Calu3 (cell line): ENCODE data around the gene BMPR1B. TPM values are rescaled to one million over a fixed set of nuclear protein-coding genes. Genes with fewer than 3 reads are reported as not detected.

ENCODE experiments used
- BruUV-seq: library from RNA; stranded (reverse); fragments of 400-500 nt; replicated peaks from 2 replicates; lab custom pipeline; 2021; lab: Mats Ljungman, UMichigan
- CTCF ChIA-PET: fragments of 300-600 bp; sonication (Branson Sonifier 250); formaldehyde crosslinking; loops from one replicate; lab custom pipeline; 2022; ENCODE audit warnings: antibody characterized with exemption; lab: Charles Lee
- DNase-seq: peaks from one replicate; pipeline ENCODE4 v3.0.0; 2022
- H3K27ac Mint-ChIP-seq: one replicate; pipeline ENCODE4 v1.8.0; 2022; ENCODE audit warnings: mixed read lengths; ENCODE audit not compliant: unreplicated experiment
- H3K27me3 Mint-ChIP-seq: one replicate; pipeline ENCODE4 v1.8.0; 2022; ENCODE audit warnings: mixed read lengths; ENCODE audit not compliant: unreplicated experiment
- H3K36me3 Mint-ChIP-seq: one replicate; pipeline ENCODE4 v1.8.0; 2022; ENCODE audit warnings: mild to moderate bottlenecking, moderate library complexity, mixed read lengths; ENCODE audit not compliant: insufficient read depth, unreplicated experiment
- H3K4me1 Mint-ChIP-seq: one replicate; pipeline ENCODE4 v1.8.0; 2022; ENCODE audit warnings: mild to moderate bottlenecking, low read depth, mixed read lengths; ENCODE audit not compliant: unreplicated experiment
- H3K4me3 Mint-ChIP-seq: one replicate; pipeline ENCODE4 v1.8.0; 2022; ENCODE audit warnings: mild to moderate bottlenecking, low read depth, moderate library complexity, mixed read lengths; ENCODE audit not compliant: unreplicated experiment
- H3K9me3 Mint-ChIP-seq: one replicate; pipeline ENCODE4 v1.8.0; 2022; ENCODE audit warnings: low read depth, mixed read lengths; ENCODE audit not compliant: unreplicated experiment
- intact Hi-C: fragments of 100-400 bp; cut with micrococcal nuclease; formaldehyde crosslinking; loops from one replicate; pipeline ENCODE4 v1.10.0; 2022; ENCODE audit not compliant: unreplicated experiment
- total RNA-seq: library from RNA; stranded (reverse); gene quantifications from 2 replicates; pipeline ENCODE4 v1.2.3, GENCODE V29; 2022
- TF ChIP-seq, protein P1 (sequence below): fragments of 200-600 bp; IDR thresholded peaks from one replicate; pipeline ENCODE4 v1.8.0; 2022; ENCODE audit warnings: antibody characterized with exemption; ENCODE audit not compliant: unreplicated experiment

BMPR1B gene
- total RNA-seq, 1 experiment from 2014 or later, result 9.2 TPM

DNA sequence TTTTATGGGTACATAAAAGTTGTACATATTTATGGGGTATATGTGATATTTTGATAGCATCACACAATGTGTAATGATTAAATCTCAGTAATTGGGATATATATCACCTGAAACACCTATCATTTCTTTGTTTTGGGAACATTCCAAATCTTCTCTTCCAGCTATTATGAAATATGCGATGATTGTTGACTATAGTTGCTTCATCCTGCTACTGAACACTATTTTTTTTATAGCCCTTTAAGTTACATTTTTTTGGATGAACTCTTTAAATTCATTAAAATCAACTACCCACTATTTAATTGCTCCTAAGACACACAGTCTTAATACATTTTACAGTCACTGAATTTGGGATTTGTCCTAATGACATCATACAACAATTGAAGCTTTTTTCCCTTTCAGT, 212.9 kb downstream of the BMPR1B start:
- H3K27ac Mint-ChIP-seq, result no peak overlapping the region

DNA sequence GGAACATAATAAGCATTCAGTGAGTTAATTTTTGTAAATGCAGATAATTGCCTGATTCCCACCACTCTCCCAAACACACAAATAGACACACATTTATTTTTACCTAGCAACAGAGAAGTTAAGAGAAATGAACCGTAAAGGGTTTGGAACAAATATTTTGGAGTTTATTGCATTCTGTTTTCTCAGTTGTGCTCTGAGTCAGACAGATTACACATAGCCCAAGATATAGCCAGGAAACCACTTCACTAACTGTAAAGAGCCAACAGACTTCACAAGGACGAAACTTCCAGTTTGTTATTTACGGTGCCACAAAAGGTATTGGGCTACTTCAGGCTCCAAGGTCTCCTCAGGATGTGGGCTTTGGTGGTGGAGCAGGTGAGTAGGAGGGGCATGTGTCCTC, 217.0 kb downstream of the BMPR1B start:
- CTCF ChIA-PET, result no interaction called here
- Mint-ChIP-seq H3K36me3 (no peaks in the 10 kb centered on the region), H3K4me3 (no peak overlapping the region), H3K9me3 (no peaks in the 10 kb centered on the region), H3K27me3 (no peaks in the 10 kb centered on the region), H3K27ac (no peak overlapping the region), H3K4me1 (peaks cover 9% of the 10 kb centered on the region)
- TF ChIP-seq, protein P1, sequence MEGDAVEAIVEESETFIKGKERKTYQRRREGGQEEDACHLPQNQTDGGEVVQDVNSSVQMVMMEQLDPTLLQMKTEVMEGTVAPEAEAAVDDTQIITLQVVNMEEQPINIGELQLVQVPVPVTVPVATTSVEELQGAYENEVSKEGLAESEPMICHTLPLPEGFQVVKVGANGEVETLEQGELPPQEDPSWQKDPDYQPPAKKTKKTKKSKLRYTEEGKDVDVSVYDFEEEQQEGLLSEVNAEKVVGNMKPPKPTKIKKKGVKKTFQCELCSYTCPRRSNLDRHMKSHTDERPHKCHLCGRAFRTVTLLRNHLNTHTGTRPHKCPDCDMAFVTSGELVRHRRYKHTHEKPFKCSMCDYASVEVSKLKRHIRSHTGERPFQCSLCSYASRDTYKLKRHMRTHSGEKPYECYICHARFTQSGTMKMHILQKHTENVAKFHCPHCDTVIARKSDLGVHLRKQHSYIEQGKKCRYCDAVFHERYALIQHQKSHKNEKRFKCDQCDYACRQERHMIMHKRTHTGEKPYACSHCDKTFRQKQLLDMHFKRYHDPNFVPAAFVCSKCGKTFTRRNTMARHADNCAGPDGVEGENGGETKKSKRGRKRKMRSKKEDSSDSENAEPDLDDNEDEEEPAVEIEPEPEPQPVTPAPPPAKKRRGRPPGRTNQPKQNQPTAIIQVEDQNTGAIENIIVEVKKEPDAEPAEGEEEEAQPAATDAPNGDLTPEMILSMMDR, result no peak
- intact Hi-C loops, result no loop called here
- BruUV-seq, result no TSS peak
- no peak for DNase-seq

More for the DNA sequence above, 212.9 kb downstream of the BMPR1B start:
- intact Hi-C loops, result no loop called here
- Mint-ChIP-seq H3K9me3 (no peaks in the 10 kb centered on the region), H3K36me3 (no peaks in the 10 kb centered on the region), H3K27me3 (no peaks in the 10 kb centered on the region), H3K4me3 (no peak overlapping the region), H3K4me1 (peaks cover 13% of the 10 kb centered on the region)
- CTCF ChIA-PET, result no interaction called here
- BruUV-seq, result no TSS peak
- TF ChIP-seq, protein P1, result no peak
- no peak for DNase-seq

DNA sequence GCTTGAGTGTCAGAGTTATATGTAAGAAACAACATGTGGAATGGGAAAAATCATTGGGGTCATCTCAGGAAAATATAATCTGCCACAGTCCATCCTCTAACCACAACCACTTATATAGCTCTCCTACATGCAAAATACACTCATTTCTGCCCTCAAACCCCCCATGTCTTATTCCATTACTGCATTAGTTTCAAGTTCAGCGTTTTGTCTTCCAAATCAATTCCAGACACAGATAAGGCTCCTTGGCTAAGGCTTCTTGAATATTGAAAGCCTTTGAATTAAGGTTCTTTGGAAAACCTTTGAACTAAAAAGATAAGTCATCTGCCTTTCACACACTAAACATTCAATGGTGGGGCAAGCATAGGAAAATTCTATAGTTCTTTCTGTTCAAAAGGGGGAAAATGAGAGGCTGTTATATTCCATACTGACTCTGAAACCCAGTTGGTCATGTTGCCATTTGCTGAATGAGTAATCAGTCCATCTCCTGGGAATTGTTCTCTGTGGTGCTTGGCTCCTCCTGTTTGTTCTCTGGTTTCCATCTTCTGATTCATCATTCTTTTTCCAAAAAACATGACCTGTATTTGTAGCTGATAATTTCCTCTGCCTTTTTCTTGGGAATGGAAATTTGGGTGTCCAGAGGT, 218.7 kb downstream of the BMPR1B start:
- no peaks in the 10 kb centered on the region for H3K27me3 Mint-ChIP-seq
- intact Hi-C loops, result no loop called here
- H3K27ac Mint-ChIP-seq, result no peak overlapping the region
- no TSS peak for BruUV-seq
- H3K4me3 Mint-ChIP-seq, result no peak overlapping the region
- H3K9me3 Mint-ChIP-seq, result no peaks in the 10 kb centered on the region
- TF ChIP-seq, protein P1, result no peak
- DNase-seq, result no peak
- no peaks in the 10 kb centered on the region for H3K36me3 Mint-ChIP-seq
- H3K4me1 Mint-ChIP-seq, result no peaks in the 10 kb centered on the region
- CTCF ChIA-PET, result interaction anchor here (0.7 kb wide), 1 partner anchor 90 kb away, joined by 3 read pairs; no protein-coding TSS in a partner anchor

DNA sequence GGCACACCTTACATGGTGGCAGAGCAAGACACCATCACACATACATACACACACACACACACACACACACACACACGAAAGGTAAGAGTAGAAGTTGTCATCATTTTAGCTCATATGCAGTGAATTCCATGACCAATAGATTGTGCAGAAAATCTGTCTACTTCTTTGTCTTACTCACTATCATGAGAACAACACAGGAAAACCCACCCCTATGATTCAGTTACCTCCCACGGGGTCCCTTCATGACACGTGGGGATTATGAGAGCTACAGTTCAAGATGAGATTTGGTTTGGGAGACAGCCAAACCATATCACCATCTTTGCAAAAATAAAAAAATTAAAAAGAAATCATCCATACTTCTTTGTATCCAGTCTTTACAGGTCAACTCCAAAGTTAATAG, 221.1 kb downstream of the BMPR1B start:
- Mint-ChIP-seq H3K4me1 (no peaks in the 10 kb centered on the region), H3K9me3 (no peaks in the 10 kb centered on the region), H3K4me3 (no peak overlapping the region), H3K36me3 (no peaks in the 10 kb centered on the region), H3K27ac (no peak overlapping the region), H3K27me3 (no peaks in the 10 kb centered on the region)
- TF ChIP-seq, protein P1, result no peak
- intact Hi-C loops, result no loop called here
- CTCF ChIA-PET, result interaction anchor here (0.6 kb wide), 1 partner anchor 1147 kb away, joined by 3 read pairs; no protein-coding TSS in a partner anchor
- no peak for DNase-seq
- no TSS peak for BruUV-seq
